Glomerular visceral epithelial cell (primary cell): ENCODE results near the gene GMFB.

Experiments used
- DNase-seq: peaks from one replicate; pipeline ENCODE4 v3.0.0-alpha.2; 2016; ENCODE audit errors: extremely low spot score

Gene GMFB

GRCh38 chr14:54425537-54426274 is 63.1 kb downstream of the GMFB start:
- DNase-seq, result no peak

DNA sequence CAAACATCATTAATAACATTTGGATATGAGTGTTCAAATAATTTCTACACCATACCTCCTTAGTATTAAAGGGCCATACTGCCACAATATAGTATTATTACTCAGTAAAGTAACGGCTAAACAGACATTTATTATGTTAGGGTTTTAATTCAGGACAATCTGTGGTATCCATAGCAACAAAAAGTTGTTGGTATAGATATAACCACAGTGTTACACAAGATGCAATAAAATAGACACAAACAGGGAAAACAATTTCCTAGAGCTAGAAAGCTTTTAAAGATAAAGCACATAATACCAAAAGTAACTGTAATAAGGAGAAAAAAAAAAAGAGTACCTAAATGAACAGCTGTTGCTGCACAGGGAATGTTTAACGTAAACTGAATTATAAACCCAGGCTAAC is 63.7 kb downstream of the GMFB start:
- DNase-seq, result no peak
